Fibroblast of mammary gland (primary cell): ENCODE results near the gene SHOC2.
A peak's percentile ranks its signal among the peaks of the same experiment; 100 is the strongest.

Experiments
- DNase-seq: peaks from one replicate; pipeline ENCODE4 v3.0.0-alpha.2; 2010; ENCODE audit warnings: low read depth
- H3K4me3 ChIP-seq: 2 replicates; pipeline ENCODE4 v1.5.1; 2011; ENCODE audit warnings: low read depth, mild to moderate bottlenecking, low read length, moderate library complexity; ENCODE audit not compliant: control insufficient read depth
- CTCF ChIP-seq: conservative IDR thresholded peaks from 2 replicates; pipeline ENCODE4 v1.5.1; 2011; ENCODE audit warnings: low read depth, low read length, inconsistent platforms; ENCODE audit not compliant: control insufficient read depth, insufficient read depth

The SHOC2 gene

DNA sequence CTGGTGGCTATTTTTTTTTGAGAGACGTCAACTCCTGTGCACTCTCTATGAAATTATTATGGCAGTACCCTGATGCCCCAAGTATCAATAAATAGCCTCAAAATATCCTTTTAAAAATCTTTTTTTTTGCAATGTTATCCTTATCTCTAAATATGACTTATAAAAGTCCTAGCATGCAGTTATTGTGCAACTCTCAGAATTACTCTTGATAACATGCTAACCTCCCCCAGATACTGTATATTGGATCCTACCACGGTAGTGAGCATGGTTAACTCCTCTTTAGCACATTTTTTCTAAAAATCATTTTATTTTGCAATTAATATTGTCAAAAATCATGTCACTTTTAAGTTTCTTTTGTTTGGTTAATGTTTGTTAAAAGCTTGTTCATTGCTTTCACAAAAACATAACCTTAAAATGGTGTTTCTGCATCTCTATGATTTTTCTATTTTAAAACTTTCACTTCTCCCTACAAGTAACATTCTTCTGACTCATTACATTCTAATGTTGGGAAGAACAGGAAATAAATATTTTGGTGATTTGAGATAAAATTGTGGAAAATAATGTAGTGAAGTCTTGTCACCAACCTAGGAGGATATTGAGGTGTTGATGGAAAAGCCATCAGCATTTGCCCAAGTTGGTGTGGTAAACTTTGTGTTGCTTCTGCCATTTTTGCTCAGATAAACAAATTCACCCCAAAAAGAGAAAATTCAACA lies 115.3 kb downstream of the SHOC2 start:
- H3K4me3 ChIP-seq = no peak overlapping the region
- no peak for DNase-seq
- no peak for TF ChIP-seq CTCF

DNA sequence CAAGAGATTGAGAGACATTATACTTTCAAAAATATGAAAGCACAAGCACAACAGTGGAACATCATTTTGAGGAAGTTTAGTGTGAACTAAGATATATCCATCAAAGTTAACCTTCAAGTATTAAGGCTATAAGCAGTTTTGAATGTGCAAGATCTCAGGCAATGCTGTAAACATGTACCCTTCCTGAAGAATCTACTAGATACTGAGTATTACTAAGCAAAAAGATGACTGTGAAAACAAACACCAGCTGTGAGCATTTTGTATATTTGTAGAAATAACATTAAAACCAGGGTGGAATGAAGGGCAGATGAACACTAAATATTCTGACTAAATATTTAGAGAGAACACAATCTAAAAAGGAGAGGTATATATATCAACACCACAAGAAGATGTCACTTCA lies 116.1 kb downstream of the SHOC2 start:
- DNase-seq = no peak
- TF ChIP-seq CTCF = no peak
- H3K4me3 ChIP-seq = no peak overlapping the region

DNA sequence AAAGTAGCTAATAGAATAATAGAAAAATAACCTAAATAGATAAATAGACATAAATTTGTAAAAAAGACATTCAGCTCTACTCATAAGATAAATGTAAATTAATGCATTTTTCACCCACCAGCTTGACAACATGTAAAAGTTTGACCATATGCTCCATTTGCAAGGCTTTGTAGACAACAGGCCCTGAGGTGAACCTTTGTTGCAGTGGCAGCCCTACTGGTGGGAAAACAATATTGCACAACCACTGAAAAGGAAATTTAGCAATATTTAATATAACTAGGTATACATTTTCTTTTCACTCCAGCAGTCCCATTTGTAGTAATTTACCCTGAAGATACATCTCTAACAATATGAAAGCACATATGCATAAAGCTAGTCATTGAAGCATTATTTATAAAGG lies 118.5 kb downstream of the SHOC2 start:
- H3K4me3 ChIP-seq = no peak overlapping the region
- peak; percentile 13 for DNase-seq
- peak; percentile 40 for TF ChIP-seq CTCF

- TF ChIP-seq CTCF = no peak
- no peak overlapping the region for H3K4me3 ChIP-seq
- no peak for DNase-seq
These were observed 120.1 kb downstream of the SHOC2 start for GRCh38 chr10:111039522-111039921.

- no peak overlapping the region for H3K4me3 ChIP-seq
- DNase-seq = no peak
- TF ChIP-seq CTCF = no peak
These were observed 137.6 kb downstream of the SHOC2 start for GRCh38 chr10:111057006-111057405.
